ENCODE measurements around the gene BRIP1. TPM values are rescaled to one million over a fixed set of nuclear protein-coding genes. Genes with fewer than 3 reads are reported as not detected.

BRIP1 gene
- polyA plus RNA-seq (2012; rRNA removed), result 2.0 and 2.2 TPM in 2 replicates
- 2.5 TPM in 2 replicates for polyA plus RNA-seq (2012; cell fraction: cytosol; rRNA removed)
- 1.9 and 4.7 TPM in 2 replicates for polyA plus RNA-seq (2012; cell fraction: nucleus; rRNA removed)

GRCh38 chr17:61862975-61863800 lies at the start of gene BRIP1:
BRIP1 (minus strand) TSS chr17:61863528; CDS start chr17:61861539, 1,989 bp downstream.
- Histone ChIP-seq H3F3A (replicated peaks; ENCODE audit: insufficient read depth) (peaks cover 27% of the 10 kb centered on the region), H3K9me2 (no peaks in the 10 kb centered on the region), H3K4me1 (ENCODE audit: control insufficient read depth in 1 of 2, insufficient read depth in 2 of 2, low read depth in 1 of 2, low read length in 1 of 2) (peaks cover 11 to 28% of the 10 kb centered on the region in 2 experiments; a peak in 3 of 4 replicates), H2AFZ (ENCODE audit: low read depth) (peak within 1 kb of the TSS; percentile 91), H3K27ac (ENCODE audit: low read depth in 2 of 2, low read length in 1 of 2) (peak within 1 kb of the TSS; percentile 71 to 87), H3K36me3 (replicated peaks in 1 of 2; ENCODE audit: control insufficient read depth in 1 of 2, insufficient read depth in 2 of 2, low read length in 1 of 2) (peaks cover 26 to 35% of the 10 kb centered on the region in 2 experiments), H3K9ac (peak within 1 kb of the TSS; percentile 85), H3K27me3 (ENCODE audit: insufficient read depth) (no peaks in the 10 kb centered on the region), H3K4me3 (ENCODE audit: low read depth in 2 of 2, low read length in 1 of 2) (peak within 1 kb of the TSS; percentile 75 to 95), H3K79me2 (ENCODE audit: insufficient read depth) (peaks cover 48% of the 10 kb centered on the region), H3K9me3 (no peaks in the 10 kb centered on the region), H3K4me2 (peak within 1 kb of the TSS; percentile 85), H4K20me1 (ENCODE audit: insufficient read depth) (no peaks in the 10 kb centered on the region)
- ChIA-PET CTCF (interaction anchor here (0.6 to 1.5 kb wide), 11 partner anchors 26 to 463 kb away, joined by 3 to 7 read pairs (median 3); partner anchors contain the start of gene TBX2), POLR2A (interaction anchor here (0.6 to 1.3 kb wide), 8 partner anchors 14 to 761 kb away, joined by 3 to 7 read pairs (median 3); no protein-coding TSS in a partner anchor)
- DNase-seq, result peak; percentile 95
- WGBS (ENCODE audit: low lambda C conversion rate), result 1% methylated on average over 42 of the region's 43 CpGs
- TF ChIP-seq SIN3A (IDR thresholded peaks at IDR 0.05; ENCODE audit: borderline replicate concordance, low read depth, low read length) (peak; percentile 27), RXRA (IDR thresholded peaks at IDR 0.05; ENCODE audit: borderline replicate concordance, low read depth) (peak; percentile 24; the same call in 1 of the 2 replicates), NRF1 (IDR thresholded peaks at IDR 0.05; ENCODE audit: low read depth, low read length) (no peak), CHD2 (IDR thresholded peaks at IDR 0.05; ENCODE audit: low read length, partially characterized antibody) (peak; percentile 92), USF2 (IDR thresholded peaks at IDR 0.05; ENCODE audit: borderline replicate concordance, low read depth, low read length) (no peak), TCF12 (IDR thresholded peaks at IDR 0.05) (no peak), CTCF (IDR thresholded peaks at IDR 0.05) (no peak), MEF2A (IDR thresholded peaks at IDR 0.05; ENCODE audit: borderline replicate concordance, low read depth) (peak; percentile 17; the same call in 1 of the 2 replicates), EP300 (IDR thresholded peaks at IDR 0.05; ENCODE audit: borderline replicate concordance in 1 of 2, low read depth in 1 of 2, low read length in 1 of 2) (no peak), IRF3 (IDR thresholded peaks at IDR 0.05; ENCODE audit: low read depth, low read length) (peak; percentile 87), TAF1 (IDR thresholded peaks at IDR 0.05; ENCODE audit: borderline replicate concordance, low read depth, low read length) (peak; percentile 71; the same call in 1 of the 2 replicates), RFX5 (IDR thresholded peaks at IDR 0.05; ENCODE audit: low read length) (peak; percentile 85), GATA2 (CRISPR knock-in tag; IDR thresholded peaks at IDR 0.05) (0 out of 2 replicates have a peak, but pooled peaks have one; percentile 7), MXI1 (IDR thresholded peaks at IDR 0.05; ENCODE audit: low read depth, low read length) (peak; percentile 59), USF1 (IDR thresholded peaks at IDR 0.05; ENCODE audit: borderline replicate concordance, low read depth) (no peak), ZBTB33 (IDR thresholded peaks at IDR 0.05; ENCODE audit: borderline replicate concordance, low read depth) (no peak), JUND (IDR thresholded peaks at IDR 0.05) (no peak; the same call in 1 of the 2 replicates), SMC3 (IDR thresholded peaks at IDR 0.05; ENCODE audit: low read depth, low read length) (no peak), TEAD4 (IDR thresholded peaks at IDR 0.05; ENCODE audit: borderline replicate concordance, insufficient read depth) (no peak), YY1 (IDR thresholded peaks at IDR 0.05; ENCODE audit: low read depth) (no peak; the same call in 1 of the 2 replicates), ELF1 (IDR thresholded peaks at IDR 0.05) (no peak), RAD21 (IDR thresholded peaks at IDR 0.05; ENCODE audit: low read length) (0 out of 2 replicates have a peak, but pooled peaks have one; percentile 11)
- TF ChIP-seq, protein P1, sequence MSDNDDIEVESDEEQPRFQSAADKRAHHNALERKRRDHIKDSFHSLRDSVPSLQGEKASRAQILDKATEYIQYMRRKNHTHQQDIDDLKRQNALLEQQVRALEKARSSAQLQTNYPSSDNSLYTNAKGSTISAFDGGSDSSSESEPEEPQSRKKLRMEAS (IDR thresholded peaks at IDR 0.05; ENCODE audit: low read depth), result peak; percentile 81

Data from SK-N-SH (cell line).